GM12878 (cell line): ENCODE measurements around the gene POLR1A. TPM values are rescaled to one million over a fixed set of nuclear protein-coding genes. Genes with fewer than 3 reads are reported as not detected.

Experiments
- CREM ChIP-seq: IDR thresholded peaks from 2 replicates; pipeline ENCODE4 v1.6.1; 2014; ENCODE audit warnings: antibody characterized with exemption, low read depth
- E2F4 ChIP-seq: IDR thresholded peaks from 2 replicates; pipeline ENCODE4 v1.6.1; 2012; ENCODE audit warnings: low read depth, low read length, improper control_type of control experiment
- HCFC1 ChIP-seq: fragments of 150-350 bp; IDR thresholded peaks from 2 replicates; pipeline ENCODE4 v1.6.1; 2014; ENCODE audit warnings: low read length
- HDAC6 ChIP-seq: fragments of 200-600 bp; sonication (generic); IDR thresholded peaks from one replicate; pipeline ENCODE4 v1.8.0; 2017; ENCODE audit warnings: antibody characterized with exemption; ENCODE audit not compliant: unreplicated experiment
- HDGF ChIP-seq: fragments of 450-650 bp; IDR thresholded peaks from 2 replicates; pipeline ENCODE4 v1.6.1; 2016; ENCODE audit warnings: antibody characterized with exemption
- IRF3 ChIP-seq: fragments of 450-650 bp; IDR thresholded peaks from 2 replicates; pipeline ENCODE4 v1.6.1; 2014; ENCODE audit warnings: mild to moderate bottlenecking
- MAX ChIP-seq: IDR thresholded peaks from 2 replicates; pipeline ENCODE4 v1.6.1; 2012; ENCODE audit warnings: low read depth, low read length, improper control_type of control experiment
- MEF2A ChIP-seq: IDR thresholded peaks from 2 replicates; pipeline ENCODE4 v1.6.1; 2011; ENCODE audit warnings: low read depth, mild to moderate bottlenecking, low read length, moderate library complexity; ENCODE audit not compliant: insufficient read depth
- MEF2B ChIP-seq: fragments of 450-650 bp; IDR thresholded peaks from 2 replicates; pipeline ENCODE4 v1.6.1; 2018; ENCODE audit warnings: mild to moderate bottlenecking, moderate library complexity; ENCODE audit not compliant: partially characterized antibody, poor library complexity, severe bottlenecking
- NR2C1 ChIP-seq: fragments of 450-650 bp; IDR thresholded peaks from 2 replicates; pipeline ENCODE4 v1.6.1; 2017; ENCODE audit warnings: antibody characterized with exemption, mild to moderate bottlenecking, moderate library complexity
- NR2F1 ChIP-seq: fragments of 450-650 bp; conservative IDR thresholded peaks from 2 replicates; pipeline ENCODE4 v1.6.1; 2017; ENCODE audit warnings: mild to moderate bottlenecking
- PAX8 ChIP-seq: fragments of 450-650 bp; IDR thresholded peaks from 2 replicates; pipeline ENCODE4 v1.6.1; 2017; ENCODE audit warnings: mild to moderate bottlenecking, moderate library complexity
- POLR2A ChIP-seq: IDR thresholded peaks from 2 replicates; pipeline ENCODE4 v1.6.1; 2011; ENCODE audit warnings: low read depth, mild to moderate bottlenecking, low read length
- REST ChIP-seq: IDR thresholded peaks from 2 replicates; pipeline ENCODE4 v1.6.1; 2012; ENCODE audit warnings: mild to moderate bottlenecking, low read depth, low read length
- SMC3 ChIP-seq: IDR thresholded peaks from 2 replicates; pipeline ENCODE4 v1.6.1; 2011; ENCODE audit warnings: low read length, improper control_type of control experiment, borderline replicate concordance
- STAT1 ChIP-seq: fragments of 450-650 bp; conservative IDR thresholded peaks from 2 replicates; pipeline ENCODE4 v1.6.1; 2014; ENCODE audit warnings: antibody characterized with exemption, mild to moderate bottlenecking
- TCF12 ChIP-seq: IDR thresholded peaks from 2 replicates; pipeline ENCODE4 v1.6.1; 2011; ENCODE audit warnings: low read depth, mild to moderate bottlenecking, low read length
- TCF7 ChIP-seq: IDR thresholded peaks from 2 replicates; pipeline ENCODE4 v1.6.1; 2014; ENCODE audit warnings: antibody characterized with exemption, borderline replicate concordance
- ZNF687 ChIP-seq: fragments of 450-650 bp; IDR thresholded peaks from 2 replicates; pipeline ENCODE4 v1.6.1; 2017; ENCODE audit warnings: mild to moderate bottlenecking, moderate library complexity
- polyA plus RNA-seq, 11 experiments: library from polyadenylated mRNA; depleted of rRNA in 4 of 11; unstranded in 6 of 11; stranded (reverse) in 5 of 11; fragments of >200 nt; fragmentation: Nextera tagmentation in 4 of 11; fragmentation: Illumina TruSeq in 1 of 11; extraction: Ambion mirVana in 4 of 11; extraction: Trizol in 1 of 11; gene quantifications; 1 replicate in 1 of 11; 2 replicates in 10 of 11; pipeline versions ENCODE4 v1.2.1 to v1.2.3, GENCODE V29; 2011 to 2016; ENCODE audit warnings: inconsistent platforms in 2 of 11, missing spikeins in 2 of 11, low read depth in 1 of 11
- total RNA-seq, 4 experiments: library from RNA; depleted of rRNA in 3 of 4; stranded (reverse); fragments of >200 nt in 3 of 4; fragmentation: Illumina TruSeq in 1 of 4; extraction: Trizol in 1 of 4; gene quantifications; 2 replicates each; pipeline versions ENCODE4 v1.2.1 to v1.2.3, GENCODE V29; 2013 to 2021

The POLR1A gene
- total and polyA plus RNA-seq, 10 of the 15 experiments (the other 5 are each of a cell fraction or from before 2014, with no cell fraction given): 2.1 to 53.9 (median 17.8) TPM

GRCh38 chr2:86079981-86080911 is 25.4 kb downstream of the POLR1A start (continued):
- TF ChIP-seq HDAC6: no peak
- TF ChIP-seq MEF2B: peak; percentile 47
- TF ChIP-seq NR2F1: peak; percentile 39
- no peak for TF ChIP-seq TCF12
- TF ChIP-seq HCFC1: no peak
- no peak for TF ChIP-seq PAX8
- no peak for TF ChIP-seq E2F4
- no peak for TF ChIP-seq TCF7
- no peak for TF ChIP-seq IRF3
- no peak for TF ChIP-seq STAT1
- TF ChIP-seq SMC3: peak; percentile 92
- no peak for TF ChIP-seq REST
- no peak for TF ChIP-seq MEF2A
- TF ChIP-seq ZNF687: peak; percentile 96
- TF ChIP-seq HDGF: no peak; the same call in 1 of the 2 replicates
- TF ChIP-seq NR2C1: no peak
- no peak for TF ChIP-seq POLR2A
- no peak; the same call in 1 of the 2 replicates for TF ChIP-seq MAX
- no peak for TF ChIP-seq CREM
